ENCODE data around the gene GRIK3.

GRIK3 gene

GRCh38 chr1:36874271-36875060 is 159.8 kb downstream of the GRIK3 start:
- DNase-seq (ENCODE audit: low spot score): no peak

GRCh38 chr1:36872858-36873257 is 161.5 kb downstream of the GRIK3 start:
- no peak for DNase-seq (ENCODE audit: low spot score)

DNA sequence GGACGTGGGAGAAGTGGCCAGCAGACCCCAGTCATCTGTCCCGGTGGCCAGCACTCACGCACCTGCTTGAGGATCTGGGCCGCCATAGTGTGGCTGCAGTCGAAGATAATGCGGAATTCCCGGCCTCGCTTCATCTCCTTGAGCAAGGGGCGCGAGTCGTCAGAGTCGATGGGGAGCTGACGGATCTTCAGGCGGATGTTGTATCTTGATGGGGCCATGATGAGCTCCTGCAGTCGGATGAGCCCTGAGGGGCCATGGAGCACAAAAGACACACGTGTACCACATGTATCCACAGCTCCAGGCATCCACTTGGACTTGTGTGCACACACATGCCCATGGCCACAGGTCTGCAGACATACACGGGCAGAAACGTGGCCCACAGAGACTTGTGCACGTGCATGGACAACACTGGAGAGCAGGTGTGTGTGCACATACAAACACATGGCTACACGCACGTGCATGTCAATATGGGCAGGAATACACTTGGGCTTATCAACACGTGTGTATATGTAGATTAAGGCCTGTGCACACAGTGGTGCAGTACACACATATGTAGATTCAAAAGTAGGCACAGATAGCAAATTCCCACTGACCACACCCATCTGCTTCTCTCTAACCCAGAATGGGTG is 162.1 kb downstream of the GRIK3 start:
- no peak for DNase-seq (ENCODE audit: low spot score)

DNA sequence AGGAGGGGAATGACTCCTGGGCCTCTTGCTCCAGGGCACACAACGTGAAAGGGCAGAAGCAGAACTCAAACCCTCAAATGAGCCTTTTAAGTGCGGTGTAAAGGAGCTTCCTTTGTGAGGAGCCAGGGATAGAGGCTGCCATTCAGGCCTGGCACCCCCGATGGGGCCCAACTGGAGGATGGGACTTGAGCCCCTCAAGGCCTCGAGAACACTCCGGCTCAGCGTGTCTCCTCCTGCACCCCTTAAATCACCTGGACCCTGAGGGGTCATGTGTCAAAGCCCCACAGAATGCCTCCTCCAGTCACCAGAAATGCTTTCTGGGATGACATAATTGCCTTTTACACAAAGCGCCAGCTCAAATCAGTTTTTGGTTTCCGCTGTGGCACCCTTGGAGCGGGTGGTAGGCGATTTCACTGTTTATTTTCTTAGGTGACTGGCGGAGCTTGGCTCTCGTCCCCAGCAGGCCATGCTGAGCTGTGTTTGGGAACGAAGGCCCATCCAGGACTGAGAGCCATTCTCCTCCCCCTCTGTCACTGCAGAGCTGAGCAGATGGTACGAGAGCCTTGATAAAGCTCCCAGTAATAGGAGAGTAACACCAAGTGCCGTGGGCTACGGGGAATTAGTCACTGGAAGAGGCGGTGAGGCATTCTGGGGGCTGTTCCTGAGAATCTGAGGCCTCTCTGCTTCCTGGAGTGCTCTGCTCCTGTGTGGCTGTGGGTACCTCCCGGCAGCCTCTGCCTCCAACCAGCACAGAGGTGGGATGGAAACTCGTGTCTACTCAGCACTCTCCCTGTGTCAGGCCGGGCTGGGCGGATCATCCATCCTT is 163.0 kb downstream of the GRIK3 start:
- DNase-seq (ENCODE audit: low spot score): no peak

DNA sequence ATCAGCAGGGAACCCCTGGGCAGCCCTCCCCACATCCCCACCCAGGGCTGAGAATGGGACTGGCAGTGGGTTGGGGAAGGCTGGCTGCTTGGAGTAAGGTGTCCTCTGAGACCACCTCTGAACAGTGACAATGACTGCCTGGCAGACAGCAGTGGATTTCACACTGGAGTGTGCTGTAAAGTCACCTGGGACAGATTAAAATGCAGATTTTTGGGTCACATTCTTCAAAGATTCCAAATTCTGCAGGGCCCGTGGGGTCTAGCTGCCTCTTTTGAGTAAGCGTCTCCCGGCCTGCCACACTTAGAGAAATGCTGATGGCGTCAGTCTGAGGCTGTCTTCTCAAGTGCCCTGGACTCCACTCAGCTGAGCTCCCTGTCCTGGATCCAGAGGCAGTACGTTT is 164.5 kb downstream of the GRIK3 start:
- no peak for DNase-seq (ENCODE audit: low spot score)

GRCh38 chr1:36869054-36869453 is 165.3 kb downstream of the GRIK3 start:
- DNase-seq (ENCODE audit: low spot score): no peak

GRCh38 chr1:36867575-36867974 is 166.7 kb downstream of the GRIK3 start:
- DNase-seq (ENCODE audit: low spot score): no peak

GRCh38 chr1:36866169-36866814 is 168.0 kb downstream of the GRIK3 start:
- no peak for DNase-seq (ENCODE audit: low spot score)

DNA sequence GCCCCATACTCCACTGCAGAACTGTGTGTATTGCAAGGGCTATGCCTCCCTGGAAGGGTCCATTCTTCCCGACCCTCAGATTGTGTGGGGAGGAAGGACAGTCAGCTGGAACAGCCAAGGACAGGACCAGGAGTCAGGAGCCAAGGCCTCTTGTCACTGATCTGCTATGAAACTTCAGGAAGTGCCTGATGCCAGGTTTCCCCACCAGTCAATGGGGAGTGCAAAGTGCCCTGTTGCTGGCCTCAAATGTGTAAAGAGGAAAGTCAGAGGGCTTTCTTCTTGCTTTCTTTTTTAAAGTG is 168.8 kb downstream of the GRIK3 start:
- DNase-seq (ENCODE audit: low spot score): no peak

- no peak for DNase-seq (ENCODE audit: low spot score)
Observed at GRCh38 chr1:36864823-36865601, 169.3 kb downstream of the GRIK3 start.

DNA sequence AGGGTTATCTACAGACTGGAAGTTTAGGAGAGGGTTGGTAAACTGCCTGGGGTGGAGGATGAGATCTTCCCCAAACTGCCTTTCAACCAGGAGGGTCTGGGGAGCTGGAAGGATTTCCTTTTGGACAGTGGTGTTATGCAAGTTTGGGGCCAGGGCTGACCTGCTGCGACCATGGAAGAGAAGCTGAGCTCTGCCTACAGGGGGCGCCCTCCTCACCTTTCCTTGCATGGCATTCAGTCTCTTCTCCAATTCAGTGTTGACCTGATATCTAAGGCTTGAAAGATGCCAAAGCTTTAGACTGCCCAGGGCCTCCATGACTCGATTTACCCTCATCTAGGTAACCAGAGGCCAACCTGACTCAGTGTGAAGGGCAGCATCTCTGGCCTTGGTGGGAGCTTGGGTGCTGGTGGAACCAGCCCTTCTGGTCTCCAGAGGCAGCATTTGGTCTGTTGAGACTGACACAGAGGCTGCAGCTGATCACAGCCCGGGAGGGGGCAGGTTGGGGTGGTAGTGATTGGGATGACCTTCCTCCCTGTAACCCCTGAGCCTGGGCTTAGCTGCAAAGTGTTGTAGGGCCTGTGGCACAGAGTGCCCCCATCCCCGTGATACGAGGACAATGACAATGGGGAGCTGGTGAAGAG is 170.0 kb downstream of the GRIK3 start:
- DNase-seq (ENCODE audit: low spot score): no peak

DNA sequence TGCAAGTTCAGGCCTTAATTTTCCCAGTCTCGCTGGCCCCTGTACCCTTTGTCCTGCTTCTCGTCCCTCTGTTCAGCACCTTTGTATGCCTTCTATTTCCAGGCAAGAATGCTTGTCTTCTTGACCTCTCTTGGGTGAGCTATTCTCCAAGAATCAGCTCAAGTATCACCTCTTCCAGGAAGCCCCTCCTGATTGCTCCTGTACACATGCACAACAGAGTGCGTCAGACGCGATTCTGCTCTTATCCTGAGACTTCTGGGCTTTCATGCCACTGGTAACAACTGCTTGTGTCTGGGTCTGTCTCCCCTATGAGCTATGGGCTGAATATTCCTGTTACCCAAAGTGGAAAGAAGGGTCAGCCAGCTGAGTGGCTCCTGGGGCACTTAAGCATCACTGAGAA is 170.8 kb downstream of the GRIK3 start:
- no peak for DNase-seq (ENCODE audit: low spot score)

DNA sequence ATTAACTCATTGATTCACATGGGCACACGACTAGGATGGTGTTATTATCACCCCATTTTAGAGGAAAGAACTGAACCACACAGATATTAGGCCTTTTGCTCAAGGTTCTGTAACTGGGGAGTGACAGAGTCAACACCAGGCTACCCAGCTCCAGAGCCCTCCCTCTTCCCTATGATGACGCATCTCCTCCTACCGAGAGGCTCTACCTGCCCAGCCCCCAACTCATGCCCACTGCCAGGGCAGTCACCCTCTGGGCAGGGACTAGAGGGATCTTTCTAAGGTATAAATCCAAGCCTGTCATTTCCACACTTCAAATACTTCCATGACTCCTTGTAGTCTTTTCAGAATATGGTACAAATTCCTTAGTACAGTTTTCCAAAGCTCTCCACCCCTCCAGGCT is 171.3 kb downstream of the GRIK3 start:
- DNase-seq (ENCODE audit: low spot score): no peak

DNA sequence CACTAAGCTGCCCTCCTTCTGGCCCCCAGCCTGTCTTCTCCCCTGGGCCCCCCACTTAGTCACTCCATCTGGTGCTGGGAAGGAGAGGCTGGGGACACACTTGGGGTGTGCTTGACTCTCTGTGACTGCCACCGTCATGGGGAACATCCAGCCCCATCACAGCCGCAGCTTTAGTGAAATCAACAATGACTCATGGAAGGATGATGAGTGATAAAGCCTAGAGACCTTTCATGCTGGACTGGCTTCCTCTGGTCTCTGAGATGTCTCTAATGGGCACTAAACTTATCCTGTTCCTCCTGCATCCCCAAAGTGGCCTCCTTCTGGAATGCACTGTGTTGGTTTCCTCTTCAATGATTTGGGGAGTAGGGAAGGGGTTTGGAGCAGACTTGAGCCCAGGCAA is 172.9 kb downstream of the GRIK3 start:
- no peak for DNase-seq (ENCODE audit: low spot score)

DNA sequence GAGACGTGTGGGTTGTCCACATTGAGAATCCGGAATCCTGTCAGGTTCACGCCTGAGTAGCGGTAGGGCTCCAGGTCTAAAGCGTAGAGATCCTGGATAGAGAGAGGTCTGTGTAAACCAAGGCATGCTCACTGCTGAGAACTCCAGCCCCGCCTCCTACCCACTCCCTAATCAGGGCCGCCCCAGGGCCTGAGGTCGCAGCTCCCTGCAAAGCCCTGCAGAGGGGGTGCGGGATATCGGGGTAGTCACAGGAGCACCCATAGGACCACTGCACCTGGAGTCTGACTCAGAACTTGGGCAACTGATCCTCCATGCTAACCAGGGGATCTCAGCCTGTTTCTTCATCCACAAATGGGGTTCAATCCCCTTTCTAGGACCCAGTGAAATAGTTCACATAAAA is 174.4 kb downstream of the GRIK3 start:
- DNase-seq (ENCODE audit: low spot score): no peak

GRCh38 chr1:36858981-36859380 is 175.3 kb downstream of the GRIK3 start:
- DNase-seq (ENCODE audit: low spot score): no peak

DNA sequence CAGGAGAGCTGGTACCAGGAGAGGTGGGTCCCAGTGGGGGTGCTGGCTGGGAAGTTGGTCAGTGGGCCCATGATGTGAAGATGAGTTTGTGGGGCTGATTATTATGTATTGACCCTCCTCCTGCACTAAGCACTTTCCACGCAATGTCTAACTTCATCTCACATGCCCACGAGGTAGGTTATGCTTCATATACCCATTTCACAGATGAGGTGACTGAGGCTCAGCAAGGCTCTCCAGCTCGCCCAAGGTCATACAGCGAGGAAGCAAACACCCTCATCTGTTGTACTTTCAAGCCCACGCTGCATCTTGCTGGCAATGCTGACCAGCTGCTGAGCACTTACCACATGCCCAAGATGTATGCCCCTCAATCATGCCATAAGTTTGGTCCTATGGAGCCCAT is 175.8 kb downstream of the GRIK3 start:
- no peak for DNase-seq (ENCODE audit: low spot score)

GRCh38 chr1:36857754-36858153 is 176.6 kb downstream of the GRIK3 start:
- no peak for DNase-seq (ENCODE audit: low spot score)

GRCh38 chr1:36855699-36856494 is 178.4 kb downstream of the GRIK3 start:
- DNase-seq (ENCODE audit: low spot score): no peak

DNA sequence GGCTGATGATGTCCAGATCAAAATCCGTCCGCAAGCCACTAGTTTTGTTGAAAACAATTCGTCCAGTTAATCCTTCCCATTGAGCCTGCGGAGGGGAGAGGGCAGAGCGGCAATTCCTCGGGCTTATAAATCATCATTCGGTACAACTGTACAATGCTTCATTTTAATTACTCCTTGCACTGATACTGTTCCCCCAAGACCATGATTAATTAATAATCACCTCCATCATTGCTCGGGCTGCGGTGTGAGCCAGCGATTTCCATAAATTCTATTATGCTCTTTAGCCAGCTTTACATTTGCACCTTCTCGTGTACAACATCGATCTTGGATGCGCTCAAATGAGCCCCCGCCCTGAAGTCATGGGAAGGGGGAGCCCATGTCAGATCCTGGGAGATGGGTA is 180.7 kb downstream of the GRIK3 start:
- no peak for DNase-seq (ENCODE audit: low spot score)

DNA sequence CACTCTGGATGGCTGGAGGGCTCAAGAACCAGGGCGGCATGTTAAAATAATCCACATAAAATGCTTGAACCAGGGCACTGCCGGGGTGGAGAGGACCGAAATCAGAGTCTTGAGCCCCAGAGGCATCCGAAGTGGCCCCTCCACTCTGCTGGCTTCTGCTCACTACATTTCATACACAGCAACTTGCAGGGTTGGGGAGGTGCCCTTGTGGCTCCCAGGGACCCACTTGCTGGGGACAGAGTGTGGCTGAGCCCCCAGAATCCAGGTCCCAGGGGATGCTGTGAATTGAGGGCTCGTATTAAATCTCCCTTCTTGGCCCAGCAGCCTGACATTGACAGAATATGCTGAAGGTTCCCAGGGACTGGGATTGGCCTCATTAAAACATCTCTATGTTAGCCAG is 181.7 kb downstream of the GRIK3 start:
- DNase-seq (ENCODE audit: low spot score): no peak

All from CD4-positive, alpha-beta T cell treated with Interleukin-6 at 100 ng/mL for 8 hours (primary cell).